OCI-LY1 (cell line): ENCODE results near the gene CD6.
A peak's percentile ranks its signal among the peaks of the same experiment; 100 is the strongest.

Experiments
- H2AFZ ChIP-seq: fragments of 200-600 bp; sonication (generic), shearing (Covaris generic); 2 replicates; pipeline ENCODE4 v1.6.0; 2014; ENCODE audit warnings: antibody characterized with exemption, mild to moderate bottlenecking, low read length
- H3F3A ChIP-seq: fragments of 200-600 bp; sonication (generic), shearing (Covaris generic); 2 replicates; pipeline ENCODE4 v1.6.0; 2014; ENCODE audit warnings: mild to moderate bottlenecking, antibody characterized with exemption, low read length, moderate library complexity; ENCODE audit not compliant: insufficient read depth
- H3K27ac ChIP-seq: fragments of 200-600 bp; sonication (generic); 2 replicates; pipeline ENCODE4 v1.5.1; 2014; ENCODE audit warnings: low read length, mixed run types, mild to moderate bottlenecking, low read depth; ENCODE audit not compliant: poor library complexity, severe bottlenecking
- H3K27me3 ChIP-seq: fragments of 200-600 bp; sonication (generic); 2 replicates; pipeline ENCODE4 v1.6.0; 2014; ENCODE audit warnings: antibody characterized with exemption, mild to moderate bottlenecking, low read length, moderate library complexity; ENCODE audit not compliant: insufficient read depth
- H3K36me3 ChIP-seq: fragments of 200-600 bp; sonication (generic); 2 replicates; pipeline ENCODE4 v1.6.1; 2014; ENCODE audit warnings: mild to moderate bottlenecking, antibody characterized with exemption, low read length, moderate library complexity, mixed read lengths; ENCODE audit not compliant: insufficient read depth
- H3K4me1 ChIP-seq: fragments of 200-600 bp; sonication (generic); 2 replicates; pipeline ENCODE4 v1.5.1; 2014; ENCODE audit warnings: mild to moderate bottlenecking, low read length, moderate library complexity; ENCODE audit not compliant: insufficient read depth, severe bottlenecking
- H3K4me2 ChIP-seq: fragments of 200-600 bp; sonication (generic), shearing (Covaris generic); 2 replicates; pipeline ENCODE4 v1.6.1; 2014; ENCODE audit warnings: low read length
- H3K4me3 ChIP-seq: fragments of 200-600 bp; sonication (generic); 2 replicates; pipeline ENCODE4 v1.5.1; 2014; ENCODE audit warnings: low read length, low read depth, mild to moderate bottlenecking, mixed read lengths; ENCODE audit not compliant: poor library complexity, severe bottlenecking
- H3K79me2 ChIP-seq: fragments of 200-600 bp; shearing (Covaris generic); 2 replicates; pipeline ENCODE4 v1.6.1; 2016; ENCODE audit warnings: mixed run types, low read length, mixed read lengths; ENCODE audit not compliant: insufficient read depth
- H3K9ac ChIP-seq: fragments of 200-600 bp; sonication (generic), shearing (Covaris generic); 2 replicates; pipeline ENCODE4 v1.6.1; 2014; ENCODE audit warnings: mild to moderate bottlenecking, low read length, mixed read lengths
- H3K9me2 ChIP-seq: fragments of 200-600 bp; sonication (generic), shearing (Covaris generic); 2 replicates; pipeline ENCODE4 v1.6.1; 2014; ENCODE audit warnings: low read depth, mild to moderate bottlenecking, low read length, mixed read lengths
- H3K9me3 ChIP-seq: fragments of 200-600 bp; shearing (Covaris generic); 2 replicates; pipeline ENCODE4 v1.6.1; 2014; ENCODE audit warnings: low read length, mixed read lengths
- H4K20me1 ChIP-seq: fragments of 200-600 bp; sonication (generic), shearing (Covaris generic); 2 replicates; pipeline ENCODE4 v1.6.0; 2016; ENCODE audit warnings: mild to moderate bottlenecking, low read length; ENCODE audit not compliant: insufficient read depth
- CTCF ChIP-seq: fragments of 200-600 bp; sonication (generic), shearing (Covaris generic); IDR thresholded peaks from 2 replicates; pipeline ENCODE4 v1.5.1; 2017; ENCODE audit warnings: mild to moderate bottlenecking, antibody characterized with exemption, low read length, moderate library complexity, mixed read lengths
- EZH2 ChIP-seq: fragments of 200-600 bp; sonication (generic), shearing (Covaris generic); IDR thresholded peaks from 2 replicates; pipeline ENCODE4 v1.8.0; 2017; ENCODE audit warnings: borderline replicate concordance, mixed run types, mild to moderate bottlenecking, antibody characterized with exemption, low read length, moderate library complexity, mixed read lengths

CD6 gene

GRCh38 chr11:61007956-61008896 lies 36.7 kb downstream of the CD6 start:
- TF ChIP-seq EZH2 (no peak), CTCF (no peak)
- Histone ChIP-seq H3F3A (no peaks in the 10 kb centered on the region), H3K9me3 (no peaks in the 10 kb centered on the region), H3K4me3 (peak overlapping the region; percentile 63), H3K9ac (peak overlapping the region; percentile 44; the same call in 1 of the 2 replicates), H3K79me2 (no peaks in the 10 kb centered on the region), H3K36me3 (no peaks in the 10 kb centered on the region), H3K27ac (no peak overlapping the region), H3K9me2 (no peaks in the 10 kb centered on the region), H3K4me1 (peaks cover 25% of the 10 kb centered on the region), H4K20me1 (no peaks in the 10 kb centered on the region), H2AFZ (no peak overlapping the region), H3K27me3 (peaks cover 5% of the 10 kb centered on the region), H3K4me2 (peak overlapping the region; percentile 79)

- H3K4me1 ChIP-seq, result peaks cover 25% of the 10 kb centered on the region
- no peak overlapping the region for H3K27ac ChIP-seq
- H3K9me3 ChIP-seq, result no peaks in the 10 kb centered on the region
- no peaks in the 10 kb centered on the region for H3F3A ChIP-seq
- H3K9me2 ChIP-seq, result no peaks in the 10 kb centered on the region
- H3K79me2 ChIP-seq, result no peaks in the 10 kb centered on the region
- H3K4me3 ChIP-seq, result peak overlapping the region; percentile 63
- H3K9ac ChIP-seq, result no peak overlapping the region
- TF ChIP-seq CTCF (no peak), EZH2 (no peak)
- H2AFZ ChIP-seq, result no peak overlapping the region
- no peaks in the 10 kb centered on the region for H3K36me3 ChIP-seq
- H4K20me1 ChIP-seq, result no peaks in the 10 kb centered on the region
- H3K27me3 ChIP-seq, result peaks cover 8% of the 10 kb centered on the region
- no peak overlapping the region; the same call in 1 of the 2 replicates for H3K4me2 ChIP-seq
These were observed 37.5 kb downstream of the CD6 start for GRCh38 chr11:61008971-61009370.

- H3K27me3 ChIP-seq, result peaks cover 8% of the 10 kb centered on the region
These were observed 38.2 kb downstream of the CD6 start for GRCh38 chr11:61009392-61010275.

More at GRCh38 chr11:61009392-61010275, 38.2 kb downstream of the CD6 start:
- Histone ChIP-seq H3K4me1 (peaks cover 20% of the 10 kb centered on the region), H3K79me2 (no peaks in the 10 kb centered on the region), H3K9me3 (no peaks in the 10 kb centered on the region), H3K36me3 (no peaks in the 10 kb centered on the region), H3F3A (no peaks in the 10 kb centered on the region), H3K9me2 (no peaks in the 10 kb centered on the region), H3K9ac (no peak overlapping the region), H2AFZ (no peak overlapping the region), H3K27ac (no peak overlapping the region), H4K20me1 (no peaks in the 10 kb centered on the region), H3K4me3 (no peak overlapping the region), H3K4me2 (no peak overlapping the region)
- TF ChIP-seq EZH2, result no peak
- no peak for TF ChIP-seq CTCF
